ENCODE measurements around the gene ZNF236. TPM values are rescaled to one million over a fixed set of nuclear protein-coding genes. Genes with fewer than 3 reads are reported as not detected.

The ZNF236 gene
- total and polyA plus RNA-seq, 2 of the 8 experiments (the other 6 are each of a cell fraction or from before 2014, with no cell fraction given): 6.7 to 14.5 TPM

DNA sequence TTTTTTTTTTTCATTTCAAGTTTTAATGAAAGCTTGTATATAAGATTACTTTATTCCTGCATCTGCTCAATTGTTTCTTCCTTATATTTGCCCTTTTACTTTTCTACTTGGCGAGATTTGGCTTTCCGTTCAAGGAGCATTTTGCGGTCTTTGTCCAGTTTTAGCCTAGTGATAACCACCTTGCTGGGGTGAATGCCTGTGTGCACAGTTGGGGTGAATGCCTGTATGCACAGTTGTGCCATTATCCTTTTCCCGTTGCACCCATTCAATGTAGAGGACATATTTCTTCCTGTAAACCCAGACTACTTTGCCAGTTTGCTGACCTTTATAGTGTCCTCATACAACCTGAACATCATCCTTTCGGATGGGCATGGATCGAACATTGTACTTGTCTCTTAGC lies 12.0 kb downstream of the ZNF236 start:
- no peak for DNase-seq (ENCODE audit: low read depth in 1 of 2, low spot score in 2 of 2)
- H4K20me1 ChIP-seq (replicated peaks in 1 of 2; ENCODE audit: control insufficient read depth in 1 of 2, insufficient read depth in 2 of 2, low read length in 2 of 2): peaks cover 0 to 3% of the 10 kb centered on the region in 2 experiments
- peaks cover 0 to 67% of the 10 kb centered on the region in 2 experiments; a peak in 2 of 4 replicates for H3K79me2 ChIP-seq (ENCODE audit: control insufficient read depth in 1 of 2, insufficient read depth in 2 of 2, low read length in 2 of 2)
- no peak for FAIRE-seq
- 94% methylated on average over 6 of the region's 6 CpGs; no CpG with 5 or more reads in 1 of the 2 experiments for WGBS, 2 experiments (ENCODE audit: extremely low coverage in 1 of 2, insufficient coverage in 1 of 2, insufficient read length in 1 of 2, insufficient replicate concordance in 2 of 2, low coverage in 1 of 2, low lambda C conversion rate in 2 of 2, missing lambda C conversion rate in 1 of 2)
- H3K27ac ChIP-seq (ENCODE audit: low read depth, low read length): no peak overlapping the region
- CTCF ChIA-PET (ENCODE audit: partially characterized antibody): interaction anchor here (1.3 kb wide), 1 partner anchor 31 kb away, joined by 3 read pairs; no protein-coding TSS in a partner anchor
- H3K4me3 ChIP-seq (ENCODE audit: extremely low read depth in 1 of 4, insufficient read depth in 2 of 4, low read depth in 3 of 4, low read length in 4 of 4): no peak overlapping the region
- peak overlapping the region; percentile 65; the same call in 1 of the 2 replicates for H2AK5ac ChIP-seq (ENCODE audit: low read depth, low read length)
- H3K9me3 ChIP-seq (ENCODE audit: insufficient read depth in 2 of 2, low read depth in 1 of 2, low read length in 1 of 2): no peaks in the 10 kb centered on the region
- no peak overlapping the region for H2BK5ac ChIP-seq (ENCODE audit: low read depth, low read length)
- H4K8ac ChIP-seq (ENCODE audit: extremely low read depth, insufficient read depth, low read length): no peak overlapping the region
- no peak overlapping the region for H3K23ac ChIP-seq (ENCODE audit: insufficient read length)
- no peak overlapping the region for H3K18ac ChIP-seq (ENCODE audit: extremely low read depth, low read length)
- H4K91ac ChIP-seq (replicated peaks; ENCODE audit: insufficient read length, low read length): no peak overlapping the region
- H3K4me1 ChIP-seq (replicated peaks in 1 of 4; ENCODE audit: control insufficient read depth in 3 of 4, insufficient read depth in 4 of 4, low read length in 3 of 4): no peaks in the 10 kb centered on the region
- peaks cover 7% of the 10 kb centered on the region for H3K79me1 ChIP-seq (ENCODE audit: low read depth, low read length)
- no peak overlapping the region for H3K4me2 ChIP-seq (ENCODE audit: insufficient read depth in 1 of 2, low read depth in 2 of 2, low read length in 2 of 2)
- POLR2A ChIA-PET (ENCODE audit: partially characterized antibody): interaction anchor here (4.3 kb wide), 1 partner anchor 7 kb away, joined by 11 read pairs; no protein-coding TSS in a partner anchor
- H3K4ac ChIP-seq (replicated peaks; ENCODE audit: insufficient read length, low read depth, low read length): no peak overlapping the region
- no peak overlapping the region for H3K56ac ChIP-seq (replicated peaks; ENCODE audit: insufficient read length, low read depth, low read length)
- H2AFZ ChIP-seq (ENCODE audit: low read length): no peak overlapping the region
- 0 out of 2 replicates have a peak overlapping the region, but pooled peaks have one; percentile 9 for H2BK12ac ChIP-seq (ENCODE audit: low read depth, low read length)
- H2BK20ac ChIP-seq (ENCODE audit: low read length): no peak overlapping the region
- H3K36me3 ChIP-seq (ENCODE audit: control insufficient read depth in 2 of 4, insufficient read depth in 4 of 4, low read length in 3 of 4): no peaks in the 10 kb centered on the region
- H4K5ac ChIP-seq (ENCODE audit: insufficient read length, low read depth, low read length): no peak overlapping the region
- no peak overlapping the region for H2BK120ac ChIP-seq (replicated peaks; ENCODE audit: low read depth, low read length)
- H3K27me3 ChIP-seq (replicated peaks in 1 of 4; ENCODE audit: control insufficient read depth in 3 of 4, extremely low read depth in 1 of 4, insufficient read depth in 3 of 4, low read length in 3 of 4): no peaks in the 10 kb centered on the region
- no peak overlapping the region for H3K14ac ChIP-seq (ENCODE audit: insufficient read length)
- H3K23me2 ChIP-seq (ENCODE audit: low read depth, low read length): peaks cover 3% of the 10 kb centered on the region; the same call in 1 of the 2 replicates
- H2BK15ac ChIP-seq (ENCODE audit: low read length): no peak overlapping the region
- H3K9ac ChIP-seq (replicated peaks in 1 of 4; ENCODE audit: extremely low read depth in 1 of 4, low read depth in 3 of 4, low read length in 3 of 4): no peak overlapping the region
- TF ChIP-seq MAFK (IDR thresholded peaks at IDR 0.05; ENCODE audit: low read depth, low read length) (no peak), RAD21 (IDR thresholded peaks at IDR 0.05 in 1 of 2, conservative IDR thresholded peaks at IDR 0.05 in 1 of 2; ENCODE audit: low read depth in 2 of 2, low read length in 2 of 2) (no peak), RFX5 (IDR thresholded peaks at IDR 0.05; ENCODE audit: borderline replicate concordance, low read depth, low read length) (no peak), SP2 (IDR thresholded peaks at IDR 0.05; ENCODE audit: low read length) (no peak), EP300 (IDR thresholded peaks at IDR 0.05; ENCODE audit: borderline replicate concordance in 1 of 2, low read depth in 2 of 2, low read length in 2 of 2) (no peak), ASH2L (IDR thresholded peaks at IDR 0.05; ENCODE audit: low read length) (no peak), RBBP5 (IDR thresholded peaks at IDR 0.05; ENCODE audit: borderline replicate concordance, low read depth, low read length) (no peak), USF2 (IDR thresholded peaks at IDR 0.05; ENCODE audit: low read length) (no peak), GABPA (IDR thresholded peaks at IDR 0.05; ENCODE audit: borderline replicate concordance, insufficient read depth, low read length) (no peak), BRCA1 (IDR thresholded peaks at IDR 0.05; ENCODE audit: low read depth, low read length) (no peak), CBX5 (IDR thresholded peaks at IDR 0.05; ENCODE audit: low read depth, low read length) (no peak)

Measured in H1 (cell line).